ENCODE results near the gene RUBCNL.

GRCh38 chr13:46334035-46334822 is 52.8 kb downstream of the RUBCNL start:
- TF ChIP-seq, protein P1, sequence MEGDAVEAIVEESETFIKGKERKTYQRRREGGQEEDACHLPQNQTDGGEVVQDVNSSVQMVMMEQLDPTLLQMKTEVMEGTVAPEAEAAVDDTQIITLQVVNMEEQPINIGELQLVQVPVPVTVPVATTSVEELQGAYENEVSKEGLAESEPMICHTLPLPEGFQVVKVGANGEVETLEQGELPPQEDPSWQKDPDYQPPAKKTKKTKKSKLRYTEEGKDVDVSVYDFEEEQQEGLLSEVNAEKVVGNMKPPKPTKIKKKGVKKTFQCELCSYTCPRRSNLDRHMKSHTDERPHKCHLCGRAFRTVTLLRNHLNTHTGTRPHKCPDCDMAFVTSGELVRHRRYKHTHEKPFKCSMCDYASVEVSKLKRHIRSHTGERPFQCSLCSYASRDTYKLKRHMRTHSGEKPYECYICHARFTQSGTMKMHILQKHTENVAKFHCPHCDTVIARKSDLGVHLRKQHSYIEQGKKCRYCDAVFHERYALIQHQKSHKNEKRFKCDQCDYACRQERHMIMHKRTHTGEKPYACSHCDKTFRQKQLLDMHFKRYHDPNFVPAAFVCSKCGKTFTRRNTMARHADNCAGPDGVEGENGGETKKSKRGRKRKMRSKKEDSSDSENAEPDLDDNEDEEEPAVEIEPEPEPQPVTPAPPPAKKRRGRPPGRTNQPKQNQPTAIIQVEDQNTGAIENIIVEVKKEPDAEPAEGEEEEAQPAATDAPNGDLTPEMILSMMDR (IDR thresholded peaks at IDR 0.05; ENCODE audit: low read length), result no peak
- TF ChIP-seq EZH2 (optimal IDR thresholded peaks at IDR 0.05; ENCODE audit: low read depth, low read length), result no peak
